PC-3 (cell line): ENCODE measurements around the gene CRTC3. TPM values are rescaled to one million over a fixed set of nuclear protein-coding genes. Genes with fewer than 3 reads are reported as not detected.

Source experiments
- ATAC-seq: fragments of 200-7000 bp; cut with Tn5 transposase; 2 replicates; pipeline ENCODE4 v1.9.1; 2020; ENCODE audit warnings: mild to moderate bottlenecking, moderate library complexity
- BruUV-seq: library from RNA; stranded (reverse); fragments of 400-500 nt; replicated peaks from 2 replicates; lab custom pipeline; 2021; lab: Mats Ljungman, UMichigan
- CTCF ChIA-PET: fragments of 300-600 bp; sonication (Branson Sonifier 250); formaldehyde crosslinking; loops from one replicate; lab custom pipeline; 2022; ENCODE audit warnings: antibody characterized with exemption; lab: Charles Lee
- POLR2A ChIA-PET: fragments of 300-600 bp; sonication (Branson Sonifier 250); formaldehyde crosslinking; loops from one replicate; lab custom pipeline; 2022; ENCODE audit warnings: antibody characterized with exemption; ENCODE audit not compliant: unreplicated experiment; lab: Charles Lee
- DNase-seq: peaks from one replicate; pipeline ENCODE4 v3.0.0-alpha.2; 2015
- H2AFZ ChIP-seq: fragments of 300-600 bp; sonication (generic); 2 replicates; pipeline ENCODE4 v1.6.0; 2016; ENCODE audit warnings: antibody characterized with exemption, low read length
- H3F3A ChIP-seq: fragments of 300-600 bp; sonication (generic); one replicate; pipeline ENCODE4 v1.6.0; 2017; ENCODE audit warnings: antibody characterized with exemption, low read length, control low read depth, mild to moderate bottlenecking; ENCODE audit not compliant: unreplicated experiment
- H3K27ac ChIP-seq: fragments of 300-600 bp; sonication (generic); 2 replicates; pipeline ENCODE4 v1.5.1; 2016; ENCODE audit warnings: mild to moderate bottlenecking, low read length
- H3K27me3 ChIP-seq: fragments of 300-600 bp; sonication (generic); 2 replicates; pipeline ENCODE4 v1.6.1; 2016; ENCODE audit warnings: low read length, mixed read lengths
- H3K36me3 ChIP-seq: fragments of 300-600 bp; sonication (generic); 2 replicates; pipeline ENCODE4 v1.6.1; 2016; ENCODE audit warnings: low read depth, mixed run types, low read length, mixed read lengths
- H3K4me1 ChIP-seq: fragments of 300-600 bp; sonication (generic); 2 replicates; pipeline ENCODE4 v1.5.1; 2016; ENCODE audit warnings: low read length; ENCODE audit not compliant: insufficient read depth
- H3K4me2 ChIP-seq: fragments of 300-600 bp; sonication (generic); 2 replicates; pipeline ENCODE4 v1.6.0; 2016; ENCODE audit warnings: low read length
- H3K4me3 ChIP-seq: fragments of 300-600 bp; sonication (generic); 2 replicates; pipeline ENCODE4 v1.5.1; 2016; ENCODE audit warnings: mild to moderate bottlenecking, low read length, mixed read lengths
- H3K79me2 ChIP-seq: fragments of 300-600 bp; sonication (generic); 2 replicates; pipeline ENCODE4 v1.6.1; 2017; ENCODE audit warnings: low read length, mixed read lengths
- H3K9ac ChIP-seq: fragments of 300-600 bp; sonication (generic); 2 replicates; pipeline ENCODE4 v1.6.0; 2016; ENCODE audit warnings: mild to moderate bottlenecking, low read length
- H3K9me2 ChIP-seq: fragments of 300-600 bp; sonication (generic); replicated peaks from 2 replicates; pipeline ENCODE4 v1.6.1; 2016; ENCODE audit warnings: mixed run types, low read length, mixed read lengths
- H3K9me3 ChIP-seq: fragments of 300-600 bp; sonication (generic); 2 replicates; pipeline ENCODE4 v1.6.1; 2016; ENCODE audit warnings: low read length, mixed read lengths
- H4K20me1 ChIP-seq: fragments of 300-600 bp; sonication (generic); 2 replicates; pipeline ENCODE4 v1.6.1; 2016; ENCODE audit warnings: low read length, mixed read lengths
- EZH2 ChIP-seq: fragments of 300-600 bp; sonication (generic); IDR thresholded peaks from one replicate; pipeline ENCODE4 v1.6.1; 2017; ENCODE audit warnings: antibody characterized with exemption, mild to moderate bottlenecking, low read length; ENCODE audit not compliant: unreplicated experiment
- EZH2phosphoT487 ChIP-seq: fragments of 300-600 bp; sonication (generic); IDR thresholded peaks from 2 replicates; pipeline ENCODE4 v1.6.1; 2018; ENCODE audit warnings: mild to moderate bottlenecking, antibody characterized with exemption, low read length, borderline replicate concordance
- intact Hi-C: fragments of 100-400 bp; cut with micrococcal nuclease; formaldehyde crosslinking; loops from 2 replicates; pipeline ENCODE4 v1.9.0; 2023
- total RNA-seq: library from RNA; depleted of rRNA; stranded (reverse); fragments of >200 nt; gene quantifications from 2 replicates; pipeline ENCODE4 v1.2.3, GENCODE V29; 2014
- TF ChIP-seq, protein P1 (sequence below): fragments of 300-600 bp; sonication (generic); conservative IDR thresholded peaks from 2 replicates; pipeline ENCODE4 v1.5.1; 2017; ENCODE audit warnings: antibody characterized with exemption, low read depth, mild to moderate bottlenecking, low read length

Gene CRTC3
- total RNA-seq, 1 experiment from 2014 or later, result 12.4 TPM

DNA sequence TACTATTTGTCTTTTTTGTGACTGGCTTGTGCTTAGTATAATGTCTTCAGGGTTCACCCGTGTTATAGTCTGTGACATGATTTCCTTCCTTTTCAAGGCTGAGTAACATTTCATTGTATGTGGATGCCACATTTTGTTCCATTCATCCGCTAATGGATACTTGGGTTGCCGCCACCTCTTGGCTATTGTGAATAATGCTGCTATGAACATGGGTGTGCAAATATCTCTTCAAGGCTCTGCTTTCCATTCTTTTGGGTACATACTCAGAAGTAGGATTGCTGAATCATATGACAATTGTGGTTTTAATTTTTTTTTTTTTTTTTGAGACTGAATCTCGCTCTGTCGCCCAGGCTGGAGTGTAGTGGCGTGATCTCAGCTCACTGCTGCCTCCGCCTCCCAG lies 15.4 kb downstream of the CRTC3 start:
- no peaks in the 10 kb centered on the region for H3K27me3 ChIP-seq
- no peaks in the 10 kb centered on the region for H3K9me2 ChIP-seq
- ChIA-PET POLR2A (no interaction called here), CTCF (no interaction called here)
- no TSS peak for BruUV-seq
- ATAC-seq (no peak), DNase-seq (peak; percentile 18)
- H3K36me3 ChIP-seq, result no peaks in the 10 kb centered on the region
- H3K9me3 ChIP-seq, result no peaks in the 10 kb centered on the region
- no peak overlapping the region for H2AFZ ChIP-seq
- H3K9ac ChIP-seq, result no peak overlapping the region
- TF ChIP-seq EZH2phosphoT487, result no peak
- TF ChIP-seq, protein P1, sequence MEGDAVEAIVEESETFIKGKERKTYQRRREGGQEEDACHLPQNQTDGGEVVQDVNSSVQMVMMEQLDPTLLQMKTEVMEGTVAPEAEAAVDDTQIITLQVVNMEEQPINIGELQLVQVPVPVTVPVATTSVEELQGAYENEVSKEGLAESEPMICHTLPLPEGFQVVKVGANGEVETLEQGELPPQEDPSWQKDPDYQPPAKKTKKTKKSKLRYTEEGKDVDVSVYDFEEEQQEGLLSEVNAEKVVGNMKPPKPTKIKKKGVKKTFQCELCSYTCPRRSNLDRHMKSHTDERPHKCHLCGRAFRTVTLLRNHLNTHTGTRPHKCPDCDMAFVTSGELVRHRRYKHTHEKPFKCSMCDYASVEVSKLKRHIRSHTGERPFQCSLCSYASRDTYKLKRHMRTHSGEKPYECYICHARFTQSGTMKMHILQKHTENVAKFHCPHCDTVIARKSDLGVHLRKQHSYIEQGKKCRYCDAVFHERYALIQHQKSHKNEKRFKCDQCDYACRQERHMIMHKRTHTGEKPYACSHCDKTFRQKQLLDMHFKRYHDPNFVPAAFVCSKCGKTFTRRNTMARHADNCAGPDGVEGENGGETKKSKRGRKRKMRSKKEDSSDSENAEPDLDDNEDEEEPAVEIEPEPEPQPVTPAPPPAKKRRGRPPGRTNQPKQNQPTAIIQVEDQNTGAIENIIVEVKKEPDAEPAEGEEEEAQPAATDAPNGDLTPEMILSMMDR, result peak; percentile 39
- no peak overlapping the region for H3K4me2 ChIP-seq
- H4K20me1 ChIP-seq, result no peaks in the 10 kb centered on the region
- H3K4me1 ChIP-seq, result no peaks in the 10 kb centered on the region
- no peaks in the 10 kb centered on the region for H3F3A ChIP-seq
- intact Hi-C loops, result no loop called here
- no peak overlapping the region for H3K4me3 ChIP-seq
- no peak overlapping the region for H3K27ac ChIP-seq
- no peaks in the 10 kb centered on the region for H3K79me2 ChIP-seq

DNA sequence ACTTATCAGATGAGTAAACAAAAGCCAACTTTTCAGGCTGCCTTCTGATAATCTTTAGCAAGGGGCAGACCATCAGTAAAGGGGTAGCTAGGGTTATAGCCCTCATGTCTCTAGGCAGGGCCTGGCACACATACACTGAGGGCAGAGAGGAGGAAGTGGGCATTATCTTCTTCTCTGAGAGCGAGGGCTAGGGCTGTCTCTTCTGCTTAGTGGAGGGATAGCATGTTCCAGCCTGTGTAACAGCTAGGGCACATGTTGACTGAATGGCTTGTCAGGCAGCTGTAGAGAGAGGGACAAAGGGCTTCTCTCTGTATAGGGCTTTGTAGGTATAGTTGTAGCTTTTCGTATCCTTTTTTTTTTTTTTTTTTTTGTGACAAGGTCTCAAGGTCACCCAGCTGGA lies 17.8 kb downstream of the CRTC3 start:
- TF ChIP-seq, protein P1, result no peak
- no peak for TF ChIP-seq EZH2
- TF ChIP-seq EZH2phosphoT487, result no peak
- POLR2A ChIA-PET, result no interaction called here
- H3K4me2 ChIP-seq, result no peak overlapping the region
- H3K9me3 ChIP-seq, result no peaks in the 10 kb centered on the region
- H3K9me2 ChIP-seq, result no peaks in the 10 kb centered on the region
- CTCF ChIA-PET, result no interaction called here
- intact Hi-C loops, result no loop called here
- H3K9ac ChIP-seq, result no peak overlapping the region
- BruUV-seq, result no TSS peak
- DNase-seq (no peak), ATAC-seq (no peak)
- no peak overlapping the region for H3K4me3 ChIP-seq
- no peak overlapping the region for H3K27ac ChIP-seq
- H3F3A ChIP-seq, result no peaks in the 10 kb centered on the region
- H3K36me3 ChIP-seq, result no peaks in the 10 kb centered on the region
- H3K27me3 ChIP-seq, result no peaks in the 10 kb centered on the region
- H4K20me1 ChIP-seq, result no peaks in the 10 kb centered on the region
- H3K79me2 ChIP-seq, result no peaks in the 10 kb centered on the region
- no peaks in the 10 kb centered on the region for H3K4me1 ChIP-seq
- no peak overlapping the region for H2AFZ ChIP-seq

DNA sequence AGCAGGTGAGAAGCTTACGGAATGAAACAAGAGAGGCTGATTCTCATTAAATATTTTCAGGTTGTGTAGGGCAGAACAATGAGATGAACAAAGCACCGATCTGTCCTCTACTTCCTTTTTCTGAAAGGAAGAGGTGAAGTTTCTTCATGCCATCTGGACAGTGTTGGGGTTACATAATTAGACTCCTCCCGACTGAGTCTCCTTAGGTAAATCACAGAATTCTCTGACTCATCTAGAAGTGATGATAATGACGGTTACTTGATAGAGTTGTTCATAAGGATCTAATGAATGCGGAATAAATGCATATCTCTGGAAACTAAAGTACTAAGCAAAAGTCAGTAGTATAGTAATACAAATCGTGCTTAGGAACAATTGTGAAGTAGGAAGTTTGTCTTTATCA lies 21.2 kb downstream of the CRTC3 start:
- intact Hi-C loops, result no loop called here
- CTCF ChIA-PET, result no interaction called here
- Histone ChIP-seq H3F3A (no peaks in the 10 kb centered on the region), H3K9me3 (no peaks in the 10 kb centered on the region), H2AFZ (no peak overlapping the region), H3K4me3 (no peak overlapping the region), H3K9ac (no peak overlapping the region), H3K36me3 (no peaks in the 10 kb centered on the region), H3K27ac (no peak overlapping the region), H3K27me3 (no peaks in the 10 kb centered on the region), H3K4me2 (no peak overlapping the region), H3K9me2 (no peaks in the 10 kb centered on the region), H4K20me1 (no peaks in the 10 kb centered on the region), H3K4me1 (no peaks in the 10 kb centered on the region), H3K79me2 (no peaks in the 10 kb centered on the region)
- POLR2A ChIA-PET, result no interaction called here
- no peak for TF ChIP-seq EZH2
- TF ChIP-seq, protein P1, result no peak
- TF ChIP-seq EZH2phosphoT487, result no peak
- ATAC-seq (no peak), DNase-seq (no peak)
- no TSS peak for BruUV-seq
